Liver (tissue), 9 donors: ENCODE data around the gene IL17RE. TPM values are rescaled to one million over a fixed set of nuclear protein-coding genes. Genes with fewer than 3 reads are reported as not detected.

Experiments
- DNase-seq: peaks from one replicate; pipeline ENCODE4 v3.0.0-alpha.2; 2017; ENCODE audit warnings: low spot score
- H3K27ac ChIP-seq, 2 donors: one replicate each; pipeline ENCODE4 v1.7.0; 2013; ENCODE audit warnings: inconsistent platforms in 2 of 2, low read length in 2 of 2, control low read depth in 1 of 2, low read depth in 1 of 2, mild to moderate bottlenecking in 1 of 2
- H3K27me3 ChIP-seq, 4 donors: one replicate each; pipeline versions ENCODE4 v1.6.1 to v1.7.0; 2013; ENCODE audit warnings: low read length in 3 of 4, inconsistent platforms in 1 of 4, mild to moderate bottlenecking in 1 of 4, moderate library complexity in 1 of 4; ENCODE audit not compliant: control insufficient read depth in 4 of 4, insufficient read depth in 4 of 4
- H3K36me3 ChIP-seq, 4 donors: one replicate each; pipeline versions ENCODE4 v1.6.1 to v1.7.0; 2013; ENCODE audit warnings: low read length in 3 of 4, mild to moderate bottlenecking in 3 of 4, low read depth in 1 of 4, moderate library complexity in 1 of 4; ENCODE audit not compliant: control insufficient read depth in 4 of 4, insufficient read depth in 3 of 4
- H3K4me1 ChIP-seq, 4 donors: one replicate each; pipeline versions ENCODE4 v1.6.1 to v1.7.0; 2013; ENCODE audit warnings: low read length in 3 of 4, mild to moderate bottlenecking in 3 of 4, moderate library complexity in 1 of 4; ENCODE audit not compliant: control insufficient read depth in 4 of 4, insufficient read depth in 4 of 4
- H3K4me3 ChIP-seq, 3 donors: one replicate each; pipeline versions ENCODE4 v1.6.1 to v1.7.0; 2013; ENCODE audit warnings: low read length in 3 of 3, control low read depth in 1 of 3, low read depth in 1 of 3, mild to moderate bottlenecking in 1 of 3
- H3K9ac ChIP-seq, 2 donors: one replicate each; pipeline ENCODE4 v1.7.0; 2013; ENCODE audit warnings: low read length in 2 of 2, mild to moderate bottlenecking in 2 of 2, moderate library complexity in 2 of 2, control low read depth in 1 of 2, low read depth in 1 of 2
- H3K9me3 ChIP-seq, 4 donors: one replicate each; pipeline versions ENCODE4 v1.6.1 to v1.7.0; 2013; ENCODE audit warnings: low read length in 3 of 4; ENCODE audit not compliant: control insufficient read depth in 4 of 4
- EGR1 ChIP-seq, 2 donors: IDR thresholded peaks; 2 replicates each; pipeline ENCODE4 v1.6.1; 2016 to 2018; ENCODE audit warnings: antibody characterized with exemption in 2 of 2, low read depth in 2 of 2
- FOXA1 ChIP-seq: IDR thresholded peaks from 2 replicates; pipeline ENCODE4 v1.6.1; 2016; ENCODE audit warnings: antibody characterized with exemption
- FOXA2 ChIP-seq: IDR thresholded peaks from 2 replicates; pipeline ENCODE4 v1.6.1; 2016; ENCODE audit warnings: antibody characterized with exemption
- GABPA ChIP-seq, 2 donors: IDR thresholded peaks in 1 of 2; conservative IDR thresholded peaks in 1 of 2; 2 replicates each; pipeline ENCODE4 v1.6.1; 2016; ENCODE audit warnings: antibody characterized with exemption in 2 of 2, mild to moderate bottlenecking in 1 of 2, moderate library complexity in 1 of 2
- HNF4A ChIP-seq, 2 donors: conservative IDR thresholded peaks; 2 replicates each; pipeline ENCODE4 v1.6.1; 2016; ENCODE audit warnings: antibody characterized with exemption in 2 of 2, mild to moderate bottlenecking in 2 of 2
- HNF4G ChIP-seq: IDR thresholded peaks from 2 replicates; pipeline ENCODE4 v1.6.1; 2016; ENCODE audit warnings: antibody characterized with exemption
- JUND ChIP-seq, 2 donors: IDR thresholded peaks; 2 replicates each; pipeline ENCODE4 v1.6.1; 2016; ENCODE audit warnings: antibody characterized with exemption in 2 of 2
- NR2F2 ChIP-seq: IDR thresholded peaks from 2 replicates; pipeline ENCODE4 v1.6.1; 2016; ENCODE audit warnings: antibody characterized with exemption
- RAD21 ChIP-seq, 2 donors: IDR thresholded peaks; 2 replicates each; pipeline ENCODE4 v1.6.1; 2016; ENCODE audit warnings: antibody characterized with exemption in 2 of 2, mild to moderate bottlenecking in 2 of 2
- RXRA ChIP-seq, 2 donors: IDR thresholded peaks; 2 replicates each; pipeline ENCODE4 v1.6.1; 2017 to 2018; ENCODE audit warnings: antibody characterized with exemption in 2 of 2, mild to moderate bottlenecking in 1 of 2
- SP1 ChIP-seq: IDR thresholded peaks from 2 replicates; pipeline ENCODE4 v1.6.1; 2018; ENCODE audit warnings: antibody characterized with exemption, mild to moderate bottlenecking
- TAF1 ChIP-seq: conservative IDR thresholded peaks from 2 replicates; pipeline ENCODE4 v1.6.1; 2016; ENCODE audit warnings: antibody characterized with exemption, mild to moderate bottlenecking
- YY1 ChIP-seq: IDR thresholded peaks from 2 replicates; pipeline ENCODE4 v1.6.1; 2016; ENCODE audit warnings: antibody characterized with exemption, mild to moderate bottlenecking
- WGBS: extraction: QIAGEN DNeasy Blood & Tissue Kit; methylation state at CpG from one replicate; pipeline ENCODE4 v1.1.7; 2013; 5-methylcytosine and 5-hydroxymethylcytosine counted together
- polyA plus RNA-seq, 2 donors: library from polyadenylated mRNA; stranded (reverse) in 1 of 2; unstranded in 1 of 2; fragments of 200-250 nt in 1 of 2; fragments of >200 nt in 1 of 2; fragmentation: Nextera tagmentation in 1 of 2; extraction: Ambion mirVana in 1 of 2; gene quantifications; one replicate each; pipeline versions ENCODE4 v1.2.1 to v1.2.3, GENCODE V29; 2013 to 2015
- total RNA-seq, 2 donors: library from RNA; depleted of rRNA; stranded (reverse); fragments of >200 nt; gene quantifications; one replicate each; pipeline ENCODE4 v1.2.3, GENCODE V29; 2014
- TF ChIP-seq, protein P1 (sequence below): IDR thresholded peaks from 2 replicates; pipeline ENCODE4 v1.6.1; 2016; ENCODE audit warnings: antibody characterized with exemption
- TF ChIP-seq, protein P2 (sequence below): IDR thresholded peaks from 2 replicates; pipeline ENCODE4 v1.6.1; 2016; ENCODE audit warnings: antibody characterized with exemption
- TF ChIP-seq, protein P3 (sequence below): IDR thresholded peaks from 2 replicates; pipeline ENCODE4 v1.6.1; 2016; ENCODE audit warnings: antibody characterized with exemption, mild to moderate bottlenecking
- TF ChIP-seq, protein P4 (sequence below): fragments of 150-350 bp; IDR thresholded peaks from 2 replicates; pipeline ENCODE4 v1.5.1; 2017; ENCODE audit warnings: improper control_type of control experiment, low read depth, low read length; ENCODE audit not compliant: missing input control
- TF ChIP-seq, protein P5 (sequence below): IDR thresholded peaks from 2 replicates; pipeline ENCODE4 v1.6.1; 2016; ENCODE audit warnings: antibody characterized with exemption
- donor health status: healthy.
- donor health status: healthy.
- donor health status: healthy.
- donor health status: healthy.
- donor health status: healthy.

IL17RE gene
- total and polyA plus RNA-seq, 4 donors = 0.42 to 2.1 (median 0.90) TPM

DNA sequence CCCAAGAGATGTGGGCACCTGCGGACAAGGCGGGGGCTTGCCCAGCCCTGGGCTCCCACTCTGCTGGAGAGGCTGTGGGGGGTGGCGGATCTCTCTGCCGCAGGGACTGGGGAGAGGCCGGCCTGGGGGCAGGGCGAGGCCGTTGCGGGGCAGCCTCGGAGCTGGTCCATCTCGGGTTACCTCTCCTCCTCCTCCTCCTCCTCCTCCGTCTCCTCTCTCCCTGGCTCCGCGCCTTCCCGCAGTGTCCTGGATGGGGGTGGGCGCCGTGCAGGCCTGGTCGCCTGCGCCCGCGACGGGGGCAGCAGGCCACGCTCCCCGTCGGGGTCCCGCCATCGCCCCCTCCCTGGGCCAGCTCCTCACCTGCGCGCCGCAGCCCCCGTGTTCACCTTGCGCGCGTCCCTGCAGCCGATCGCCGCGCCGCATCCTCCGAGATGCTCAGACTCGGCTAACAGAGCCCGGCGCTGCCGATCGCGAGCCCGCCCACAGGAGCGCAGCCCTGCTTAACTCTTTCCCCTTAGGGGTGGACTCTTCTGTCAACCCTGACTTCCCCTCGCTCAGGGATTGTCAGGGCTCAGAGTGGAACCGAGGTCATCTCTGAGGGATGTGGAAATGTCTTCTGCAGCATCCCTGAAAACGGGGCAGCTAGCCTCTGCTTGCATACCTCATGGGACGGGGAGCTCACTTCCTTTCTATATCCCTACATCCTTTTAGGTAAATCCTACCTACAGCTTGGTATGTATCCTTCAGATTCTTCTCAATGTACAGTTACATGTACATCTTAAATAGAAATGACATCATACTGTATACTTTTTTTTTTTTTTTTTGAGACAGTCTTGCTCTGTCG, 49.5 kb downstream of the IL17RE start, which contains the start of gene PRRT3:
PRRT3 (minus strand) TSS at position 447 of the 844 bp plus-strand sequence. CDS start 2,293 bp downstream, outside the sequence.
- H3K9ac ChIP-seq = no peak within 1 kb of the TSS
- no peaks in the 10 kb centered on the region for H3K36me3 ChIP-seq
- H3K4me1 ChIP-seq = peaks cover 12 to 25% (median 18%) of the 10 kb centered on the region in 4 donors
- TF ChIP-seq HNF4G (no peak), RAD21 (IDR thresholded peaks at IDR 0.05) (no peak), FOXA2 (no peak), RXRA (IDR thresholded peaks at IDR 0.05) (no peak), NR2F2 (no peak), HNF4A (conservative IDR thresholded peaks at IDR 0.05) (no peak)
- TF ChIP-seq, protein P1, sequence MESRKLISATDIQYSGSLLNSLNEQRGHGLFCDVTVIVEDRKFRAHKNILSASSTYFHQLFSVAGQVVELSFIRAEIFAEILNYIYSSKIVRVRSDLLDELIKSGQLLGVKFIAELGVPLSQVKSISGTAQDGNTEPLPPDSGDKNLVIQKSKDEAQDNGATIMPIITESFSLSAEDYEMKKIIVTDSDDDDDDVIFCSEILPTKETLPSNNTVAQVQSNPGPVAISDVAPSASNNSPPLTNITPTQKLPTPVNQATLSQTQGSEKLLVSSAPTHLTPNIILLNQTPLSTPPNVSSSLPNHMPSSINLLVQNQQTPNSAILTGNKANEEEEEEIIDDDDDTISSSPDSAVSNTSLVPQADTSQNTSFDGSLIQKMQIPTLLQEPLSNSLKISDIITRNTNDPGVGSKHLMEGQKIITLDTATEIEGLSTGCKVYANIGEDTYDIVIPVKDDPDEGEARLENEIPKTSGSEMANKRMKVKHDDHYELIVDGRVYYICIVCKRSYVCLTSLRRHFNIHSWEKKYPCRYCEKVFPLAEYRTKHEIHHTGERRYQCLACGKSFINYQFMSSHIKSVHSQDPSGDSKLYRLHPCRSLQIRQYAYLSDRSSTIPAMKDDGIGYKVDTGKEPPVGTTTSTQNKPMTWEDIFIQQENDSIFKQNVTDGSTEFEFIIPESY = no peak
- H3K27me3 ChIP-seq = peaks cover 0 to 3% (median 0%) of the 10 kb centered on the region in 4 donors
- no peak for DNase-seq
- no peak within 1 kb of the TSS for H3K27ac ChIP-seq
- 8% methylated on average over 52 of the region's 52 CpGs for WGBS
- H3K4me3 ChIP-seq = peak within 1 kb of the TSS in 2 of 3 donors; percentile 32 to 53
- H3K9me3 ChIP-seq = no peaks in the 10 kb centered on the region

DNA sequence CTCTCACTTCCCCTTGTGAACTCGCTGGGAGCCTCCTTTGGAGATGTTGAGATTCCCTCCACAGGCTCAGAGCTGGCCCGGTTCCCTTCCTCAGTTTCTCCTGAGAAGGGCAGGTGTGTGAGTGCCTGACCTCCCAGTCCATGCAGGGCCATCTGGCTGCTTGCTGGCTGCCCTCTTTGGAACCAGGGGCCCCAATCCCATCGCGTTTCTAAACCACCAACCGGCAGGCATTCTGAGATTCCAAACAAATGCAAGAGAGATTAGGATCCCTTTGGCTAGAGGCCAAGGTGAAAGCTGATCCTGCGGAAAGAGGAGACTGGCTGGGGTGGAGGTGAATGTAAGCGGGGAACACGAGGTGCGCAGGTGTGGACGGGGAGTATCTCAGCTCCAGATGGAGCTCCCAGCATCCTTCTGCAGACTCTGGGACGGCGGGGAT, 52.4 kb downstream of the IL17RE start:
- no peak overlapping the region for H3K9ac ChIP-seq
- no peak for DNase-seq
- H3K27ac ChIP-seq = no peak overlapping the region
- peaks cover 0 to 3% (median 0%) of the 10 kb centered on the region in 4 donors for H3K27me3 ChIP-seq
- no peaks in the 10 kb centered on the region for H3K9me3 ChIP-seq
- H3K36me3 ChIP-seq = no peaks in the 10 kb centered on the region
- 50% methylated on average over 12 of the region's 12 CpGs for WGBS
- TF ChIP-seq NR2F2 (no peak), SP1 (no peak), RAD21 (IDR thresholded peaks at IDR 0.05) (no peak), HNF4A (conservative IDR thresholded peaks at IDR 0.05) (no peak), FOXA2 (no peak), GABPA (IDR thresholded peaks at IDR 0.05 in 1 of 2, conservative IDR thresholded peaks at IDR 0.05 in 1 of 2) (no peak), JUND (IDR thresholded peaks at IDR 0.05) (no peak), EGR1 (IDR thresholded peaks at IDR 0.05; ENCODE audit: low read depth in 2 of 2) (no peak), HNF4G (no peak), YY1 (no peak), TAF1 (no peak), RXRA (IDR thresholded peaks at IDR 0.05) (no peak), FOXA1 (no peak)
- TF ChIP-seq, protein P2, sequence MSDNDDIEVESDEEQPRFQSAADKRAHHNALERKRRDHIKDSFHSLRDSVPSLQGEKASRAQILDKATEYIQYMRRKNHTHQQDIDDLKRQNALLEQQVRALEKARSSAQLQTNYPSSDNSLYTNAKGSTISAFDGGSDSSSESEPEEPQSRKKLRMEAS = no peak
- TF ChIP-seq, protein P3, sequence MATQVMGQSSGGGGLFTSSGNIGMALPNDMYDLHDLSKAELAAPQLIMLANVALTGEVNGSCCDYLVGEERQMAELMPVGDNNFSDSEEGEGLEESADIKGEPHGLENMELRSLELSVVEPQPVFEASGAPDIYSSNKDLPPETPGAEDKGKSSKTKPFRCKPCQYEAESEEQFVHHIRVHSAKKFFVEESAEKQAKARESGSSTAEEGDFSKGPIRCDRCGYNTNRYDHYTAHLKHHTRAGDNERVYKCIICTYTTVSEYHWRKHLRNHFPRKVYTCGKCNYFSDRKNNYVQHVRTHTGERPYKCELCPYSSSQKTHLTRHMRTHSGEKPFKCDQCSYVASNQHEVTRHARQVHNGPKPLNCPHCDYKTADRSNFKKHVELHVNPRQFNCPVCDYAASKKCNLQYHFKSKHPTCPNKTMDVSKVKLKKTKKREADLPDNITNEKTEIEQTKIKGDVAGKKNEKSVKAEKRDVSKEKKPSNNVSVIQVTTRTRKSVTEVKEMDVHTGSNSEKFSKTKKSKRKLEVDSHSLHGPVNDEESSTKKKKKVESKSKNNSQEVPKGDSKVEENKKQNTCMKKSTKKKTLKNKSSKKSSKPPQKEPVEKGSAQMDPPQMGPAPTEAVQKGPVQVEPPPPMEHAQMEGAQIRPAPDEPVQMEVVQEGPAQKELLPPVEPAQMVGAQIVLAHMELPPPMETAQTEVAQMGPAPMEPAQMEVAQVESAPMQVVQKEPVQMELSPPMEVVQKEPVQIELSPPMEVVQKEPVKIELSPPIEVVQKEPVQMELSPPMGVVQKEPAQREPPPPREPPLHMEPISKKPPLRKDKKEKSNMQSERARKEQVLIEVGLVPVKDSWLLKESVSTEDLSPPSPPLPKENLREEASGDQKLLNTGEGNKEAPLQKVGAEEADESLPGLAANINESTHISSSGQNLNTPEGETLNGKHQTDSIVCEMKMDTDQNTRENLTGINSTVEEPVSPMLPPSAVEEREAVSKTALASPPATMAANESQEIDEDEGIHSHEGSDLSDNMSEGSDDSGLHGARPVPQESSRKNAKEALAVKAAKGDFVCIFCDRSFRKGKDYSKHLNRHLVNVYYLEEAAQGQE = no peak
- TF ChIP-seq, protein P4, sequence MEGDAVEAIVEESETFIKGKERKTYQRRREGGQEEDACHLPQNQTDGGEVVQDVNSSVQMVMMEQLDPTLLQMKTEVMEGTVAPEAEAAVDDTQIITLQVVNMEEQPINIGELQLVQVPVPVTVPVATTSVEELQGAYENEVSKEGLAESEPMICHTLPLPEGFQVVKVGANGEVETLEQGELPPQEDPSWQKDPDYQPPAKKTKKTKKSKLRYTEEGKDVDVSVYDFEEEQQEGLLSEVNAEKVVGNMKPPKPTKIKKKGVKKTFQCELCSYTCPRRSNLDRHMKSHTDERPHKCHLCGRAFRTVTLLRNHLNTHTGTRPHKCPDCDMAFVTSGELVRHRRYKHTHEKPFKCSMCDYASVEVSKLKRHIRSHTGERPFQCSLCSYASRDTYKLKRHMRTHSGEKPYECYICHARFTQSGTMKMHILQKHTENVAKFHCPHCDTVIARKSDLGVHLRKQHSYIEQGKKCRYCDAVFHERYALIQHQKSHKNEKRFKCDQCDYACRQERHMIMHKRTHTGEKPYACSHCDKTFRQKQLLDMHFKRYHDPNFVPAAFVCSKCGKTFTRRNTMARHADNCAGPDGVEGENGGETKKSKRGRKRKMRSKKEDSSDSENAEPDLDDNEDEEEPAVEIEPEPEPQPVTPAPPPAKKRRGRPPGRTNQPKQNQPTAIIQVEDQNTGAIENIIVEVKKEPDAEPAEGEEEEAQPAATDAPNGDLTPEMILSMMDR = no peak
- TF ChIP-seq, protein P1 = no peak
- TF ChIP-seq, protein P5, sequence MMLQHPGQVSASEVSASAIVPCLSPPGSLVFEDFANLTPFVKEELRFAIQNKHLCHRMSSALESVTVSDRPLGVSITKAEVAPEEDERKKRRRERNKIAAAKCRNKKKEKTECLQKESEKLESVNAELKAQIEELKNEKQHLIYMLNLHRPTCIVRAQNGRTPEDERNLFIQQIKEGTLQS = no peak
- peaks cover 8 to 22% (median 15%) of the 10 kb centered on the region in 4 donors for H3K4me1 ChIP-seq
- no peak overlapping the region for H3K4me3 ChIP-seq
